SU-DHL-6 (cell line): Measurements from ENCODE around the gene MYO6.

Source experiments
- EZH2phosphoT487 ChIP-seq: fragments of 200-600 bp; sonication (generic), shearing (Covaris generic); conservative IDR thresholded peaks from 2 replicates; pipeline ENCODE4 v1.6.1; 2018; ENCODE audit warnings: mild to moderate bottlenecking, antibody characterized with exemption, low read length, moderate library complexity, mixed read lengths
- TF ChIP-seq, protein P1 (sequence below): fragments of 200-600 bp; sonication (generic); IDR thresholded peaks from one replicate; pipeline ENCODE4 v1.5.1; 2017; ENCODE audit warnings: antibody characterized with exemption, mild to moderate bottlenecking, low read length, moderate library complexity; ENCODE audit not compliant: insufficient read depth, poor library complexity, severe bottlenecking

DNA sequence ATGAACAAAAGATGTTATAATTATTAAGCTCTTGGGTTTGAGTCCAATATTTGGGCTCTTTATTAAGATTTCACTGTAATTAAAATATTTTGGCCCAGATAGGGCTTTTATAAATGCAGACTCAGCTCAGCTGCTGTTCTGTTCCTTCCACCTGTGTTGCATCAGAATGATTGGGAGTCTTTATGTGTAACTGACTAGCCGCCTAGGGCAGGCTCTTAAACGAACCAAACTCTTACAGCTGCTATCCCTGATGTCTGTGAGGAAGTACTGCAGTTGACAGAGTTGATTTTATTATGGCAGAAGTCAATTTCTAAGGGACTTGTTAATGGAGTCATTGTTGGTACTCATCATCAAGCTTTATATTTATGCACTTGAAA, 144.7 kb downstream of the MYO6 start:
- TF ChIP-seq, protein P1, sequence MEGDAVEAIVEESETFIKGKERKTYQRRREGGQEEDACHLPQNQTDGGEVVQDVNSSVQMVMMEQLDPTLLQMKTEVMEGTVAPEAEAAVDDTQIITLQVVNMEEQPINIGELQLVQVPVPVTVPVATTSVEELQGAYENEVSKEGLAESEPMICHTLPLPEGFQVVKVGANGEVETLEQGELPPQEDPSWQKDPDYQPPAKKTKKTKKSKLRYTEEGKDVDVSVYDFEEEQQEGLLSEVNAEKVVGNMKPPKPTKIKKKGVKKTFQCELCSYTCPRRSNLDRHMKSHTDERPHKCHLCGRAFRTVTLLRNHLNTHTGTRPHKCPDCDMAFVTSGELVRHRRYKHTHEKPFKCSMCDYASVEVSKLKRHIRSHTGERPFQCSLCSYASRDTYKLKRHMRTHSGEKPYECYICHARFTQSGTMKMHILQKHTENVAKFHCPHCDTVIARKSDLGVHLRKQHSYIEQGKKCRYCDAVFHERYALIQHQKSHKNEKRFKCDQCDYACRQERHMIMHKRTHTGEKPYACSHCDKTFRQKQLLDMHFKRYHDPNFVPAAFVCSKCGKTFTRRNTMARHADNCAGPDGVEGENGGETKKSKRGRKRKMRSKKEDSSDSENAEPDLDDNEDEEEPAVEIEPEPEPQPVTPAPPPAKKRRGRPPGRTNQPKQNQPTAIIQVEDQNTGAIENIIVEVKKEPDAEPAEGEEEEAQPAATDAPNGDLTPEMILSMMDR = no peak
- no peak for TF ChIP-seq EZH2phosphoT487
